ENCODE results near the gene KCNQ1.

DNA sequence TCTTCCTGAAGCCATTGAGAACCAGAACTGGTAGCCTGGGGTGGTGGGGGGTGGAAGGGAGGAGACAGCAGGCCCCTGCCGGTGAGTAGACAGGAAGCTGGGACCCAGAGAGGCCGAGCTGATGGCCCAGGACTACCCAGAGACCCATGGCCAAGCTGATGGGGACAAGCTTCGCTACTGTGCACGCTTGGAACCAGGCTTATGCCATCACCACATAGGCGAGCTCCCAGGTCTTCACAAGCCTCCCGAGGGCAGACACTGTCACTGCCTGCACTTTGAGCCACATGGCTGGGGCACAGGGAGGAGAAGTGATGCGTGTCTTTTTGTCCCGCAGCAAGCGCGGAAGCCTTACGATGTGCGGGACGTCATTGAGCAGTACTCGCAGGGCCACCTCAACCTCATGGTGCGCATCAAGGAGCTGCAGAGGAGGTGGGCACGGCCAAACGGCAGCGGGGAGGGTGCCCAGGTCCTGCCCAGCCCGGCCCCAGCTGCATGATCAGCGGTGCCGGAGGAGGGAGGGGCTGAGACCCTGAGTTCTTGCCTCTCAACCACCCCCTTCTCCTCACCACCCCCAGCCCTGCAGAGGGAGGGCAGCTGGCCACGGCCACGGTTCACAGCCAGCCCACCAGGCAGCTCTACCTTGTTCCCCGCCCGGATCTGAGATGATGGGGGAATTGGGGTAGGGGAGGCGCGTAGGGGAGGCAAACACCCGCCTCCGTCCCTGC is 331.0 kb downstream of the KCNQ1 start:
- no peak for TF ChIP-seq POLR2A (IDR thresholded peaks at IDR 0.05; ENCODE audit: low read length)
- no peak for TF ChIP-seq GATA1 (IDR thresholded peaks at IDR 0.05; ENCODE audit: low read depth, low read length)
